Spleen (tissue), 11 donors: Measurements from ENCODE around the gene SSBP2. TPM values are rescaled to one million over a fixed set of nuclear protein-coding genes. Genes with fewer than 3 reads are reported as not detected.

Source experiments
- DNase-seq: peaks from one replicate; pipeline ENCODE4 v3.0.0-alpha.2; 2020
- H3K27ac ChIP-seq, 8 donors: fragments of 200-600 bp; sonication (generic) in 7 of 8; 1 replicate in 4 of 8; 2 replicates in 4 of 8; pipeline versions ENCODE4 v1.5.0 to v1.8.0; 2016 to 2021; ENCODE audit warnings: inconsistent platforms in 4 of 8, mild to moderate bottlenecking in 4 of 8, moderate library complexity in 1 of 8
- H3K27me3 ChIP-seq, 7 donors: fragments of 200-600 bp; sonication (generic) in 6 of 7; replicated peaks in 1 of 7; 1 replicate in 4 of 7; 2 replicates in 3 of 7; pipeline versions ENCODE4 v1.5.0 to v1.8.0; 2016 to 2021; ENCODE audit warnings: inconsistent platforms in 3 of 7, mild to moderate bottlenecking in 1 of 7
- H3K36me3 ChIP-seq, 6 donors: fragments of 200-600 bp; sonication (generic) in 5 of 6; 1 replicate in 4 of 6; 2 replicates in 2 of 6; pipeline versions ENCODE4 v1.5.0 to v1.8.0; 2016 to 2021; ENCODE audit warnings: inconsistent platforms in 2 of 6
- H3K4me1 ChIP-seq, 6 donors: fragments of 200-600 bp; sonication (generic) in 5 of 6; 1 replicate in 3 of 6; 2 replicates in 3 of 6; pipeline versions ENCODE4 v1.5.0 to v1.8.0; 2016 to 2021; ENCODE audit warnings: inconsistent platforms in 3 of 6
- H3K4me3 ChIP-seq, 8 donors: fragments of 200-600 bp; sonication (generic) in 7 of 8; 1 replicate in 4 of 8; 2 replicates in 4 of 8; pipeline versions ENCODE4 v1.5.0 to v1.8.0; 2016 to 2021; ENCODE audit warnings: inconsistent platforms in 4 of 8, mild to moderate bottlenecking in 4 of 8, moderate library complexity in 2 of 8
- H3K9me3 ChIP-seq, 8 donors: fragments of 200-600 bp; sonication (generic) in 7 of 8; 1 replicate in 4 of 8; 2 replicates in 4 of 8; pipeline versions ENCODE4 v1.5.0 to v1.8.0; 2016 to 2021; ENCODE audit warnings: inconsistent platforms in 4 of 8
- POLR2A ChIP-seq, 3 donors: fragments of 450-650 bp; IDR thresholded peaks; one replicate each; pipeline ENCODE4 v1.5.1; 2017; ENCODE audit warnings: antibody characterized with exemption in 3 of 3, mild to moderate bottlenecking in 1 of 3
- POLR2AphosphoS5 ChIP-seq, 3 donors: sonication (generic); formaldehyde crosslinking; IDR thresholded peaks; one replicate each; pipeline ENCODE4 v1.5.1; 2017; ENCODE audit warnings: antibody characterized with exemption in 3 of 3
- WGBS, 5 donors: extraction: QIAGEN DNeasy Blood & Tissue Kit in 3 of 5; methylation state at CpG; one replicate each; pipeline versions ENCODE4 v1.1.5 to v1.1.7; 2013 to 2018; 5-methylcytosine and 5-hydroxymethylcytosine counted together
- intact Hi-C: fragments of 100-400 bp; cut with DNase I; formaldehyde crosslinking; loops from one replicate; pipeline ENCODE4 v1.15.0; 2023; ENCODE audit warnings: low total_unique reads
- polyA plus RNA-seq, 3 donors: library from polyadenylated mRNA; stranded (reverse); fragments of 200-250 nt; gene quantifications; one replicate each; pipeline ENCODE4 v1.2.1, GENCODE V29; 2013
- total RNA-seq, 7 donors: library from RNA; depleted of rRNA in 3 of 7; stranded (reverse); fragments of >200 nt in 3 of 7; fragmentation: NEBNext Ultra II Directional in 4 of 7; extraction: Animal tissue kit (Norgen Biotek cat#: 25700) in 4 of 7; gene quantifications; one replicate each; pipeline versions ENCODE4 v1.1.0 to v1.2.1, GENCODE V29; 2016 to 2021
- TF ChIP-seq, protein P1 (sequence below), 11 experiments: fragments of 200-600 bp in 7 of 11; fragments of 450-650 bp in 4 of 11; sonication (generic) in 4 of 11; IDR thresholded peaks in 8 of 11; conservative IDR thresholded peaks in 3 of 11; 1 replicate in 7 of 11; 2 replicates in 4 of 11; pipeline versions ENCODE4 v1.4.0 to v1.8.0; 2016 to 2021; ENCODE audit warnings: antibody characterized with exemption in 11 of 11, inconsistent platforms in 4 of 11, mild to moderate bottlenecking in 1 of 11
- donor health status: healthy with polysubstance abuse.
- donor health status: DM: no; HTN: no; CAD: no; lungs with moderate emphysema.
- donor health status: DM: no; HTN: no; CAD: no.
- donor health status: Bipolar disorder and iron deficiency.
- donor health status: healthy.
- donor health status: DM: no; HTN: no; CAD: no.
- donor health status: DM: yes; HTN: yes; CAD: no.

The SSBP2 gene
- total and polyA plus RNA-seq, 10 donors: 12.2 to 40.8 (median 29.6) TPM

DNA sequence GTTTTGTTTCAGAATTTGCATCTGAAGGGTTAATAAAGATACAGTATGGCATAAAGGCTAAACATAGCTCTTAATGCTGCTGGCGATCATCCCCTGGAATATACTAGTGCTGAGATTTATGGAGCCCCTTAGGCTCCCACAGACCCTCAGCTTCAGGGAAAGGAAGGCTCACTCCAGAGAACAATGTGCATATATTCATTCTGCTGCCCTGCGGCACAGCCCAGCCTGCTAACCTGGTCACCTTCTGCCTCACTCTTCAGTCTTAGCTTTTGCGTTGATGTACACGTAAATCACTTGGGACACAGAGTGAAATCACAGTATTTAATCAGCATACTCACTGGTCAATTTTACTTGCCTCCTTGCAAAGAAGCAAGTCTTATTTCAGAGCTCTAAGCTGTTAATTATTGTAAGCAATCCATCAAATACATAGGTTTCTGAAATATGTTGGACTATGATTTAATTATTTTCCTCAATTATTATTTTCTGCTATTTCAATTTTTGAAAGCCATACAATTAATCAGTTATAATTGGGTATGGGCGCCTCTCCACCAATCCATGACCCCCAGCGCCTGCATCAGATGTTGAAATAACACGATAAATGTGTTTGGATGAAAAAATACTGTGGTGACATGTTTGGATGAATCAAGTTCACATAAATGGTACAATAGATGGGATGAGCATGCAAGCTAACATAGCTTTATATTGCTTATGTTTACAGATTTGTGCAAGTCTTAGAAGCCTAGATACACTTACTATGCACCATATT is 345.6 kb downstream of the SSBP2 start:
- Histone ChIP-seq H3K4me1 (no peaks in the 10 kb centered on the region), H3K27me3 (no peaks in the 10 kb centered on the region), H3K4me3 (no peak overlapping the region), H3K27ac (no peak overlapping the region), H3K9me3 (no peaks in the 10 kb centered on the region), H3K36me3 (no peaks in the 10 kb centered on the region)
- 91 to 95% (median 92%) methylated on average over 7 of the region's 7 CpGs for WGBS, 5 donors
- TF ChIP-seq, protein P1, sequence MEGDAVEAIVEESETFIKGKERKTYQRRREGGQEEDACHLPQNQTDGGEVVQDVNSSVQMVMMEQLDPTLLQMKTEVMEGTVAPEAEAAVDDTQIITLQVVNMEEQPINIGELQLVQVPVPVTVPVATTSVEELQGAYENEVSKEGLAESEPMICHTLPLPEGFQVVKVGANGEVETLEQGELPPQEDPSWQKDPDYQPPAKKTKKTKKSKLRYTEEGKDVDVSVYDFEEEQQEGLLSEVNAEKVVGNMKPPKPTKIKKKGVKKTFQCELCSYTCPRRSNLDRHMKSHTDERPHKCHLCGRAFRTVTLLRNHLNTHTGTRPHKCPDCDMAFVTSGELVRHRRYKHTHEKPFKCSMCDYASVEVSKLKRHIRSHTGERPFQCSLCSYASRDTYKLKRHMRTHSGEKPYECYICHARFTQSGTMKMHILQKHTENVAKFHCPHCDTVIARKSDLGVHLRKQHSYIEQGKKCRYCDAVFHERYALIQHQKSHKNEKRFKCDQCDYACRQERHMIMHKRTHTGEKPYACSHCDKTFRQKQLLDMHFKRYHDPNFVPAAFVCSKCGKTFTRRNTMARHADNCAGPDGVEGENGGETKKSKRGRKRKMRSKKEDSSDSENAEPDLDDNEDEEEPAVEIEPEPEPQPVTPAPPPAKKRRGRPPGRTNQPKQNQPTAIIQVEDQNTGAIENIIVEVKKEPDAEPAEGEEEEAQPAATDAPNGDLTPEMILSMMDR (IDR thresholded peaks at IDR 0.05 in 8 of 11, conservative IDR thresholded peaks at IDR 0.05 in 3 of 11): no peak
- TF ChIP-seq POLR2AphosphoS5 (IDR thresholded peaks at IDR 0.05) (no peak), POLR2A (IDR thresholded peaks at IDR 0.05) (no peak)
- DNase-seq: no peak
- intact Hi-C loops: no loop called here

DNA sequence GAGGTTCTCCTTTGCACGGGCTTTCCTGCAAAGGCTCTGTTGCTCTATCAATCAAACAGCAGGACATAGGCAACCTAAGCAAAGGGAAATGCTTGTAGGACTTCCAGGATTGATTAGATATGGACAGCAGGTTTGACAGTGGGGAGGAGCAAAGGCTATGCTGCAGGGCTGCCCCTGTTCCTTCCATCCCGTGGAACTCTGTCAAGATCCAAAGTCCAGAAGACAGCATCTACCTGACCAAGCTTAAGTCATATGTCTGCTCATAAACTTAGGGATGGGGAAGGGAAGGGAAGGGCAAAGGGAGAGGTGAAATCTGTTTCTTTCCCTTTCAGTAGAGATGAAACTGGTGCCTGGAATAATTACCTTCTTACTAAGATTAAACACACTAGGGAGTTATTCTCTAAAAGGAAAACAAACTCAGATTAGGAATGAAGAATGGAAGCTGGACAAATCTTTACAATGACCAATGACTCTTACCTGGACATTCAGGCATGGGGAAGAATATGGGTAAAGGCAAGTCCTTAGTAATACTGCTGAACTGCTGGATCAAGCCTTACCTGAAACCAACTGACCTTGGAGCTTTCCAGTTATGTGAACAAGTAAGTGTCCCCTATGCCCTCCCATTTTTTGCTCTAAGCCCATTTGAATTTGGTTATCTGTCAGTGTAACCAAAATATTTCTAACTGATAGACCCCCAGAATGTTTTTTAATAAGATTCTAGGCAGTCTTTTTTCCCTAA is 348.5 kb downstream of the SSBP2 start:
- Histone ChIP-seq H3K27ac (no peak overlapping the region), H3K9me3 (no peaks in the 10 kb centered on the region), H3K36me3 (no peaks in the 10 kb centered on the region), H3K4me1 (no peaks in the 10 kb centered on the region), H3K4me3 (no peak overlapping the region), H3K27me3 (peaks cover 0 to 14% (median 0%) of the 10 kb centered on the region in 7 donors)
- DNase-seq: no peak
- TF ChIP-seq POLR2AphosphoS5 (IDR thresholded peaks at IDR 0.05): no peak
- TF ChIP-seq, protein P1 (IDR thresholded peaks at IDR 0.05 in 8 of 11, conservative IDR thresholded peaks at IDR 0.05 in 3 of 11): no peak
- no peak for TF ChIP-seq POLR2A (IDR thresholded peaks at IDR 0.05)
- 54 to 69% (median 57%) methylated on average over 2 of the region's 2 CpGs for WGBS, 5 donors
- intact Hi-C loops: no loop called here

DNA sequence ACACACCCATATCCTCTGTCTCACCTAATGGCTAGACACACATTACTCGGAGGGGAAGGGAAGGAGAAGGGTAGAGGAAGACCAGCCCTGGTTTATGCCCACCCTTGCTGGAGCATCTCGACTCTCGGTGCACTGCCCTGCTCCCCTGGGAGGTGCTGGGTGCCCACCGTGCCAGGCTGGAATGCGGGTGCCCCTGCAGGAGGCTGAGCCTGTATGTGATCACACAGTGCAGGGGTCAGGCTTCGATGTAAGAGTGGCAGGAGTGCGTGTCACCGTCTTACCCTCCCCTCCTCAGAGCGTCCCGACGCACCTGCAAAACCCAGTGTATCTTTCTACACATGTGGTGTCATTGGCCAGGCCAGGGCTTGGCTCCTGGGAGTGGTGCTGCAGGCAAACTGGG is 349.6 kb downstream of the SSBP2 start:
- Histone ChIP-seq H3K36me3 (no peaks in the 10 kb centered on the region), H3K27ac (no peak overlapping the region), H3K4me1 (no peaks in the 10 kb centered on the region), H3K9me3 (no peaks in the 10 kb centered on the region), H3K27me3 (peaks cover 0 to 25% (median 0%) of the 10 kb centered on the region in 7 donors), H3K4me3 (no peak overlapping the region)
- DNase-seq: no peak
- WGBS, 5 donors: 86 to 94% (median 87%) methylated on average over 10 to 11 of the region's 11 CpGs
- TF ChIP-seq POLR2AphosphoS5 (IDR thresholded peaks at IDR 0.05): peak in 2 of 3 donors; percentile 17 to 35
- TF ChIP-seq, protein P1 (IDR thresholded peaks at IDR 0.05 in 8 of 11, conservative IDR thresholded peaks at IDR 0.05 in 3 of 11): no peak
- intact Hi-C loops: no loop called here

DNA sequence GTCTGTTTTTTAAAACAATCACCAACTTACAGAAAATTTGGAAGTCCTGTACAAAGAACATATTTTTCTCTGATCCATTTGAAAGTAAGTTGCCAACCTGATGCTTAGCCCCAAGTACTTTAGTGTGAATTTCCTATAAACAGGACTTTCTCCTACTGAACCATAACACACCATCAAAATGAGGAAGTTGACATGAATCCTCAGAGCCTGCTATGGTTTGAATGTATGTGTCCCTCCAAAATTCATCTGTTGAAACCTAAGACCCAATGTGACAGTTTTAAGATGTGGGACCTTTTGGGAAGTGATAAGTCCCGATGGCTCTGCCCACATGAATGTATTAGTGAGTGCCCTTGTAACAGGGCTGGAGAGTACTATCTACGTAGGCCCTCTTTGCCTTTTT is 350.5 kb downstream of the SSBP2 start:
- WGBS, 5 donors: 15 to 33% (median 26%) methylated on average over 2 of the region's 2 CpGs
- Histone ChIP-seq H3K4me1 (no peaks in the 10 kb centered on the region), H3K27ac (no peak overlapping the region), H3K4me3 (no peak overlapping the region), H3K36me3 (no peaks in the 10 kb centered on the region), H3K9me3 (peaks cover 0 to 2% (median under 1%) of the 10 kb centered on the region in 8 donors), H3K27me3 (peaks cover 0 to 30% (median 0%) of the 10 kb centered on the region in 7 donors)
- TF ChIP-seq, protein P1 (IDR thresholded peaks at IDR 0.05 in 8 of 11, conservative IDR thresholded peaks at IDR 0.05 in 3 of 11): no peak
- no peak for TF ChIP-seq POLR2A (IDR thresholded peaks at IDR 0.05)
- intact Hi-C loops: no loop called here
- DNase-seq: no peak
